ENCODE results near the gene ACHE. TPM values are rescaled to one million over a fixed set of nuclear protein-coding genes. Genes with fewer than 3 reads are reported as not detected.

Gene ACHE
- total RNA-seq, 1 experiment from 2014 or later: 10.4 TPM

DNA sequence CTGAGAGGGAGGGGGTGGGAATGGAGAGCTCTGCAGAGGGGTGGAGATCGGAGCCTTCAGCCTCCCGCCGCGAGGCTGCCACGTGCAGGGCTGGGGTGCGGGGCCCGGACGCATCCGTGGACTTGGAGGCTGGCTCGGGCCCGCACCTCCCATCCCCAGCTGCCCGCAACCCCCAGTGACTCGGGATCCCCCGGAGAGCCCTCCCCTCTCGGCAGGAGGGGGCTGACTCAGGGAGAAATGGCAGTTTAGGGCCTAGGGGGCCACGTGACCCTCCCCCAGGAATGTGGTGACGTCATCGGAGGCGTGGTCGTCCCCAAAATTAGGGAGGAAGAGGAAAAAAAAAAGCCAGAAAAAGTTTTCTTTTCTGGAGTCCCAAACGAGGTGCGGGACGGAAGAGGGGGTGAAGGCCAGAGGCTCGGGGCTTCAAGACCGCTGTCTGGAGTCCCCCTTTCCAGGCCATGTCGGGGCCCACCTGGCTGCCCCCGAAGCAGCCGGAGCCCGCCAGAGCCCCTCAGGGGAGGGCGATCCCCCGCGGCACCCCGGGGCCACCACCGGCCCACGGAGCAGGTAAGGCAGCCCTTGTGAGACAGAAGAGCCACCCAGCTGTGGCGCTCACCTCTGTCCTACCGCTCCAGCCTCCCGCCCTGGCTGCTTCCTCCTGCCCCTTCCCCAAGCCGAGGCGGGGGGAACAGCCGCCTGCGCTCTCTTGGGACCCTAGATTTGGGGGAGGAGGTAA is 28.5 kb downstream of the ACHE start, which contains the start of gene TRIP6:
TRIP6 (plus strand) TSS at position 348 of the 736 bp plus-strand sequence; CDS start at position 459, 111 bp downstream.
- peaks cover 2% of the 10 kb centered on the region; the same call in 1 of the 2 replicates for H3K36me3 ChIP-seq (ENCODE audit: control insufficient read depth, insufficient read depth, low read length)
- TF ChIP-seq, protein P1, sequence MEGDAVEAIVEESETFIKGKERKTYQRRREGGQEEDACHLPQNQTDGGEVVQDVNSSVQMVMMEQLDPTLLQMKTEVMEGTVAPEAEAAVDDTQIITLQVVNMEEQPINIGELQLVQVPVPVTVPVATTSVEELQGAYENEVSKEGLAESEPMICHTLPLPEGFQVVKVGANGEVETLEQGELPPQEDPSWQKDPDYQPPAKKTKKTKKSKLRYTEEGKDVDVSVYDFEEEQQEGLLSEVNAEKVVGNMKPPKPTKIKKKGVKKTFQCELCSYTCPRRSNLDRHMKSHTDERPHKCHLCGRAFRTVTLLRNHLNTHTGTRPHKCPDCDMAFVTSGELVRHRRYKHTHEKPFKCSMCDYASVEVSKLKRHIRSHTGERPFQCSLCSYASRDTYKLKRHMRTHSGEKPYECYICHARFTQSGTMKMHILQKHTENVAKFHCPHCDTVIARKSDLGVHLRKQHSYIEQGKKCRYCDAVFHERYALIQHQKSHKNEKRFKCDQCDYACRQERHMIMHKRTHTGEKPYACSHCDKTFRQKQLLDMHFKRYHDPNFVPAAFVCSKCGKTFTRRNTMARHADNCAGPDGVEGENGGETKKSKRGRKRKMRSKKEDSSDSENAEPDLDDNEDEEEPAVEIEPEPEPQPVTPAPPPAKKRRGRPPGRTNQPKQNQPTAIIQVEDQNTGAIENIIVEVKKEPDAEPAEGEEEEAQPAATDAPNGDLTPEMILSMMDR (IDR thresholded peaks at IDR 0.05): no peak
- no peak for TF ChIP-seq POLR2AphosphoS5 (IDR thresholded peaks at IDR 0.05; ENCODE audit: low read depth, low read length)
- TF ChIP-seq TCF7L2 (IDR thresholded peaks at IDR 0.05; ENCODE audit: low read depth, low read length): no peak
- TF ChIP-seq SIN3A (IDR thresholded peaks at IDR 0.05; ENCODE audit: borderline replicate concordance, insufficient read depth, low read depth, low read length): no peak
- TF ChIP-seq, protein P2, sequence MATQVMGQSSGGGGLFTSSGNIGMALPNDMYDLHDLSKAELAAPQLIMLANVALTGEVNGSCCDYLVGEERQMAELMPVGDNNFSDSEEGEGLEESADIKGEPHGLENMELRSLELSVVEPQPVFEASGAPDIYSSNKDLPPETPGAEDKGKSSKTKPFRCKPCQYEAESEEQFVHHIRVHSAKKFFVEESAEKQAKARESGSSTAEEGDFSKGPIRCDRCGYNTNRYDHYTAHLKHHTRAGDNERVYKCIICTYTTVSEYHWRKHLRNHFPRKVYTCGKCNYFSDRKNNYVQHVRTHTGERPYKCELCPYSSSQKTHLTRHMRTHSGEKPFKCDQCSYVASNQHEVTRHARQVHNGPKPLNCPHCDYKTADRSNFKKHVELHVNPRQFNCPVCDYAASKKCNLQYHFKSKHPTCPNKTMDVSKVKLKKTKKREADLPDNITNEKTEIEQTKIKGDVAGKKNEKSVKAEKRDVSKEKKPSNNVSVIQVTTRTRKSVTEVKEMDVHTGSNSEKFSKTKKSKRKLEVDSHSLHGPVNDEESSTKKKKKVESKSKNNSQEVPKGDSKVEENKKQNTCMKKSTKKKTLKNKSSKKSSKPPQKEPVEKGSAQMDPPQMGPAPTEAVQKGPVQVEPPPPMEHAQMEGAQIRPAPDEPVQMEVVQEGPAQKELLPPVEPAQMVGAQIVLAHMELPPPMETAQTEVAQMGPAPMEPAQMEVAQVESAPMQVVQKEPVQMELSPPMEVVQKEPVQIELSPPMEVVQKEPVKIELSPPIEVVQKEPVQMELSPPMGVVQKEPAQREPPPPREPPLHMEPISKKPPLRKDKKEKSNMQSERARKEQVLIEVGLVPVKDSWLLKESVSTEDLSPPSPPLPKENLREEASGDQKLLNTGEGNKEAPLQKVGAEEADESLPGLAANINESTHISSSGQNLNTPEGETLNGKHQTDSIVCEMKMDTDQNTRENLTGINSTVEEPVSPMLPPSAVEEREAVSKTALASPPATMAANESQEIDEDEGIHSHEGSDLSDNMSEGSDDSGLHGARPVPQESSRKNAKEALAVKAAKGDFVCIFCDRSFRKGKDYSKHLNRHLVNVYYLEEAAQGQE (IDR thresholded peaks at IDR 0.05; ENCODE audit: insufficient read depth in 1 of 2, low read depth in 2 of 2, low read length in 1 of 2): no peak
- no peaks in the 10 kb centered on the region for H3K9me3 ChIP-seq (ENCODE audit: control insufficient read depth, insufficient read depth, low read depth, low read length)
- no peak within 1 kb of the TSS for H3K4me3 ChIP-seq (ENCODE audit: low read depth in 2 of 2, low read length in 2 of 2)
- intact Hi-C loops (cut with micrococcal nuclease; ENCODE audit: unreplicated experiment) (no loop called here), in situ Hi-C loops (cut with HindIII; ENCODE audit: low pct_unique_long_range_greater_than_20kb, low sequenced_read_pairs) (no loop called here)
- ChIA-PET CTCF (no interaction called here), POLR2A (interaction anchor here (0.5 kb wide), 1 partner anchor 30 kb away, joined by 12 read pairs; no protein-coding TSS in a partner anchor)
- ATAC-seq (peak; percentile 55), DNase-seq (ENCODE audit: low read depth, low spot score) (no peak)
- H3K4me1 ChIP-seq (ENCODE audit: control insufficient read depth, insufficient read depth, low read length): peaks cover 10% of the 10 kb centered on the region
- H3K27me3 ChIP-seq (ENCODE audit: control insufficient read depth, insufficient read depth, low read length): no peaks in the 10 kb centered on the region
- BruUV-seq (replicated peaks): no TSS peak
- H3K27ac ChIP-seq (ENCODE audit: low read length): peak within 1 kb of the TSS; percentile 41; the same call in 1 of the 2 replicates

DNA sequence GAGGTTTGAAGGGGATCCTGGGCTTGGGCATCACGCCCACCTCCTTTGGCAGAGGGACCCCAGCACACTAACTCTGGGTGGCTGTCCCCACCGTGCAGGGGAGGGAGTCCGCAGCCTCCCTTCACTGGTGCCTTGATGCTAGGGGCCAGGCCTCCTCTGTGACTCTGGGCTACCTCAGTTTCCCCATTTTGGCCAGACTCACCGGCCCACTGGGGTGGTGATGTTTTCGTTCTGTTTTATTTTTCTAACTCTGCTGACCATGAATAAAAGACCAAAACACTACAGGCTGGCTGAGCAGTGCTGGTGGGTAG is 29.0 kb downstream of the ACHE start:
- intact Hi-C loops (cut with micrococcal nuclease; ENCODE audit: unreplicated experiment) (no loop called here), in situ Hi-C loops (cut with HindIII; ENCODE audit: low pct_unique_long_range_greater_than_20kb, low sequenced_read_pairs) (no loop called here)
- BruUV-seq (replicated peaks): no TSS peak

More for the DNA sequence above, 29.0 kb downstream of the ACHE start:
- H3K4me3 ChIP-seq (ENCODE audit: low read depth in 2 of 2, low read length in 2 of 2): no peak overlapping the region
- peaks cover 10% of the 10 kb centered on the region for H3K4me1 ChIP-seq (ENCODE audit: control insufficient read depth, insufficient read depth, low read length)
- no peak for ATAC-seq
- DNase-seq (ENCODE audit: low read depth, low spot score): no peak
- CTCF ChIA-PET: no interaction called here
- no peaks in the 10 kb centered on the region for H3K27me3 ChIP-seq (ENCODE audit: control insufficient read depth, insufficient read depth, low read length)
- POLR2A ChIA-PET: interaction anchor here (0.5 kb wide), 1 partner anchor 29 kb away, joined by 12 read pairs; no protein-coding TSS in a partner anchor
- peaks cover 2% of the 10 kb centered on the region; the same call in 1 of the 2 replicates for H3K36me3 ChIP-seq (ENCODE audit: control insufficient read depth, insufficient read depth, low read length)
- peak overlapping the region; percentile 41; the same call in 1 of the 2 replicates for H3K27ac ChIP-seq (ENCODE audit: low read length)
- no peaks in the 10 kb centered on the region for H3K9me3 ChIP-seq (ENCODE audit: control insufficient read depth, insufficient read depth, low read depth, low read length)
- TF ChIP-seq POLR2AphosphoS5 (IDR thresholded peaks at IDR 0.05; ENCODE audit: low read depth, low read length): no peak
- TF ChIP-seq, protein P1 (IDR thresholded peaks at IDR 0.05): no peak
- TF ChIP-seq, protein P2 (IDR thresholded peaks at IDR 0.05; ENCODE audit: insufficient read depth in 1 of 2, low read depth in 2 of 2, low read length in 1 of 2): no peak
- no peak for TF ChIP-seq TCF7L2 (IDR thresholded peaks at IDR 0.05; ENCODE audit: low read depth, low read length)
- TF ChIP-seq SIN3A (IDR thresholded peaks at IDR 0.05; ENCODE audit: borderline replicate concordance, insufficient read depth, low read depth, low read length): no peak
